GM11168 (cell line): ENCODE measurements around the gene RHD.
"Not testable (repeated sequence)": the region's sequence is repeated elsewhere in the genome, so short reads cannot be mapped to it uniquely, and the experiment has no call there.

Source experiments
- in situ Hi-C: fragments of 300-500 bp; cut with MboI; formaldehyde crosslinking; loops from one replicate; pipeline ENCODE4 v1.12.0; 2022; ENCODE audit warnings: low sequenced_read_pairs; ENCODE audit not compliant: unreplicated experiment

The RHD gene

DNA sequence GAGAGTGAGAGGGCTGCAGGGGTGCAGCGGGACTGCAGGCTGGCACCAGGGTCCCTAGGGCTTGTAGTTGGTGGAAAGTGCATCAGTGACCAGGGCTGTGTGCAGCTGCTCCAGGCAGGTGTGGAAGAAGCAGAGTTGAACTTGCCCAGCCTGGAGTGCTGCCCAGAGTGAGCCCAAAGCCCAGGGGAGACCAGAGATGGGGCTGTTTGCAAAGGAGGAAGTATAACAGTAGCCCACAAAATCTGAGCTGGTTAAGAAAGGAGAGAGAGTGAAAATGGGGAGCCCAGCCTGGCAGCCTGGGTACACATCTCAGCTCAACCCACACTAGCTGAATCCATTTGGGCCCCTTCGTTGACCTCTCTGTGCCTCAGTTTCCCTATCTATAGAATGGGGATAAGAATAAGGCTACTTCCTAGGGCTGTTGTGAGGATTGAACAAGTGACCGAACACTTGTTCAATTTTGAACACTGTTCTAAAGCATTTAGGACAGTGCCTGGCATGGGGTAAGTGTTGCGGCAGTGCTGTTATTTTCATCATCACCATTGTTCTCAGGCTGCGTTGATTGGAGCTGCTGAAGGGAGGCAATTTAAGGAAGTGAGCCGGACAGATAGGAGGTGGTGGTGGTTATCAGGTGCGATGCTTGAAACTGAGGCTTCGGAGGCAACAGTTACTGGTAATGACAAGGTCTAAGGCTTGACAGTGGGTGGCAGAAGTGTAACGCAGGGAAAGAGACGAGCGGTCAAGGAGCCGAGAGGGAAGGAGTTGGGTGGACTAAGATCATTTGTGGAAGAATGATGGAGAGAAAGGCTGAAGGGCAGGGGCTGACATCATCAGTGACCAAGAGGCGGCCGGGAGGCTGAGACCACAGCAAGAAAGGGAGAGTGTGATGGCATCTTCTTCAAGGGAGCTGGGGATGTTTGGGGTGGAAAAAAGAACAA, 22.8 kb downstream of the RHD start:
- in situ Hi-C loops: loop anchor here (5.0 kb wide), 1 partner anchor 107 kb away; no protein-coding TSS in a partner anchor

DNA sequence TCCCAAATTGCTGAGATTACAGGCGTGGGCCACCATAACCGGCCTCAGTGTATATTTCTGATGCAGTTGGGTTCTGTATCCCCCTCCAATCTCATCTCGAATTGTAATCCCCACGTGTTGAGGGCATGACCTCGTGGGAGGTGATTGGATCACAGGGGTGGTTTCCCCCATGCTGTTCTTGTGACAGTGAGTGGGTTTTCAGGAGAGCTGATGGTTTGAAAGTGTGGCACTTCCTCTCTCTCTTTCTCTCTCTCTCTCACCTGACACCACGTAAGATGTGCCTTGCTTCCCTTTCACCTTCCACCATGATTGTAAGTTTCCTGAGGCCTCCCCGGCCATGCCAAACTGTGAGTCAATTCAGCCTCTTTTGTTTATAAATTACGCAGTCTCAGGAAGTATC, 24.2 kb downstream of the RHD start:
- in situ Hi-C loops: not testable (repeated sequence)

DNA sequence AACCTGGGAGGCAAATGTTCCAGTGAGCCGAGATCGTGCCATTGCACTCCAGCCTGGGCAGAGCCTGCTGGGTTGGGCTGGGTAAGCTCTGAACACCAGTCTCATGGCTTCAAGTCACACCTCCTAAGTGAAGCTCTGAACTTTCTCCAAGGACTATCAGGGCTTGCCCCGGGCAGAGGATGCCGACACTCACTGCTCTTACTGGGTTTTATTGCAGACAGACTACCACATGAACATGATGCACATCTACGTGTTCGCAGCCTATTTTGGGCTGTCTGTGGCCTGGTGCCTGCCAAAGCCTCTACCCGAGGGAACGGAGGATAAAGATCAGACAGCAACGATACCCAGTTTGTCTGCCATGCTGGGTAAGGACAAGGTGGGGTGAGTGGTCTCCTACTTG, 28.4 kb downstream of the RHD start:
- in situ Hi-C loops: not testable (repeated sequence)

DNA sequence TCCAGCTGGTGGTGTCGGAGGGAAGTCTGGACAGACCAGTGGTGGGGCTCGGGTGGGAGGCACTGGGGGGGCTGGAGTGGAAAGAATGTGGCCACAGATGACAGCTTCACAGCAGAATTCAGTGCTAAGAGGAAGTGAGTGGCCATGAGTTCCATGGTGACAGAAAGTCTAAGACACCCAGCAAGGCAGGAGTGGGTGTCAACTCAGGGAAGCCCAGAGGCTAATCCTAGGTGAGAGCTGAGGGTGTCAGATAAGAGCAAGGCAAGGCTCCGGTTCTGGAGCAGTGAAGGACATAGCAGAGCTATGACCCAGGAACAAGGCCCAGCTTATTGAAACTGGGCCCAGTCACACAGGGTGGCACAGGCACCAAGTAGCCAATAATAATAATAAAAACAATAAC, 30.0 kb downstream of the RHD start:
- in situ Hi-C loops: not testable (repeated sequence)

DNA sequence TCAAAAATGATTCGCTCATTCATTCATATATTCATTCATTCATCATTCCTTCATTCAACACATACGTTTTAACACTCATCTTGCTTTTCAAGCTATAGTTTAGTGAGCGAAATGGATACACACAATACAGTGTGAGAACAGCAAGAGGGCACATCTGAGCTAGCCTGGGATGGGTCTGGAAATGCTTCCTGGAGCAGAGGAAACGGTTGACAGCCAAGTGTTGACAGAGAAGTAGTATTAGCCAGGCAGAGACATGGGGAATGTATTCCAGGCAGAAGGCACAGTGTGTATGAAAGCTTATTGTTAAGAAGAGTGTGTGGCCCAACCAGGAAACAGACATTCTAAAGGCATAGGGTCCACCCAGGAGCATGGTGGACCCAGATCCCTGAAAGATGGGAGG, 32.6 kb downstream of the RHD start:
- in situ Hi-C loops: not testable (repeated sequence)

DNA sequence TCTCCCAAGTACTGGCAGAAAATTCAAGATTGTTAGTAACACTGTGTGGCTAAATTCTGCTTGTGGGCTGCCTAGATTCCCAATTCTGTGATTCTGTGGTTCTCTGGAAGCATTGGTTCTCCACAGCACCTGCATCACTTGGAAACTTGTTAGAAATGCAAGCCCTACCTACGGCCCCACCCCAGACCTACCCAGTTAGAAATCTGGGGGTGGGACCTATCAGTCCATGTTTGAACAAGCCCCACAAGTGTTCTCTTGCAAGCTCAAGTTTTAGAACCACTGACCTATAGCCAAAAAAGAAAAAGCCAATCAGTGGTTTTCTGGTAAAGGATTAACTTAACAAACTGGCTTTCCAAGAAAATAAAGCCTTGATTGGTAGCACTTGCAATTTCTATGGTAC, 35.9 kb downstream of the RHD start:
- in situ Hi-C loops: not testable (repeated sequence)

DNA sequence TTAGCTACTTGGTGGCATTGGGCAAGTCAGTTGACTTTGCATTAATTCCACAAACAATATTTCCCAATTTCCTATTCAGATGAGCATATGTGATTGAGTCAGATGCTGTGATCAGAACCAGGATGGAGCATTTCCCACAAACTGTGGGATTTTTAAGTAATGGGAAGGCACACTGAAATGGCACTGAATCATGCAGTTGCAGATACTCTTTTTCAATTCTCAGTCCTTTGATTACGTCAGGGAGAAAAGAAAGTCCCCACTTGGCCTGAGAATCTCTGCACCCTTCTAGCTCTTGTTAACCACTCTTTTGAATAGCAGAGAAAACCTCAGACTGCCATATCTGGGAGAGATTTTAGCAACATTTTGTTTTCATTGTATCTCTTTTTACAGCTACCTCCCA, 36.8 kb downstream of the RHD start:
- in situ Hi-C loops: not testable (repeated sequence)

DNA sequence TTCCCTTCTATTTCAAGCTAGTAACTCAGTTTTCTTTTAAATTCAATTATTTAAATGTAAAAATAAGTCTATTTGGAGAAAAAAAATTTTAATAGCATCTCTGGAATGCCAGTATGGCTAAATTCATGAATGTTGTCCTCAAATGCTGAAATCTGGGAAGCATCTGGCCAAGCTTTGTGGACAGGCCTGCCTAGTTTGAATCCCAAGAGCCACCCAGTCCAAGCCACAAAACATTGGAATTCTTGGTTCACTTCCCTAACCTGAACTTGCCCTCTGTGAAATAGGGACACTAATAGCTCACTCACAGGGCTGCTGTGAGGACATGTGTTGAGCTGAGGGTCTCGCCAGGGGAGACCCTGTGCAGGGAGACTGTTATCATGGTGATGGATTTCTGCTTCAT, 37.2 kb downstream of the RHD start:
- in situ Hi-C loops: not testable (repeated sequence)

DNA sequence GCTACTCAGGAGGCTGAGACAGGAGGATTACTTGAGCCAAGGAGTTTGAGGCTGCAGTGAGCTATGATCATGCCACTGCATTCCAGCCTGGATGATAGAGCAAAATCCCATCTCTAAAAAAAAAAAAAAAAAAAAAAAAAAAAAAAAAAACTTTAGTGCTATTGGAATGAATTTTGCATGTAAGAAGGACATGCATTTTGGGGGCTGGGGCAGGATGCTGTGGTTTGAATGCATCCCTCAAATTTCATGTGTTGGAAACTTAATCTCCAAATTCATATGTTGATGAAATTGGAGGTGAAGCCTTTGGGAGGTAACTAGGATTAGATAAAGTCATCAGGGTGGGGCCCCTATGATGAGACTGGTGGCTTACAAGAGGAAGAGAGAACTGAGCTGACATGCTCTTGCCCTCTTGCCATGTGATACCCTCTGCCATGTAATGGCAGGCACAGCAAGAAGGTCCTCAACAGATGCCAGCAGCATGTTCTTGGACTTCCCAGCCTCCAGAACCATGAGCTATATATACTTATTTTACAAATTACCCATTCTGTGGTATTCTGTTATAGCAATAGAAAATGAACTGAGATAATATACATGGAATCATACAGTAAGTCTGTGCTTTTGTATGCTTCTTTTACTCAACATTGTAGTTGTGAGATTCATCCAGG, 40.6 kb downstream of the RHD start:
- in situ Hi-C loops: not testable (repeated sequence)

DNA sequence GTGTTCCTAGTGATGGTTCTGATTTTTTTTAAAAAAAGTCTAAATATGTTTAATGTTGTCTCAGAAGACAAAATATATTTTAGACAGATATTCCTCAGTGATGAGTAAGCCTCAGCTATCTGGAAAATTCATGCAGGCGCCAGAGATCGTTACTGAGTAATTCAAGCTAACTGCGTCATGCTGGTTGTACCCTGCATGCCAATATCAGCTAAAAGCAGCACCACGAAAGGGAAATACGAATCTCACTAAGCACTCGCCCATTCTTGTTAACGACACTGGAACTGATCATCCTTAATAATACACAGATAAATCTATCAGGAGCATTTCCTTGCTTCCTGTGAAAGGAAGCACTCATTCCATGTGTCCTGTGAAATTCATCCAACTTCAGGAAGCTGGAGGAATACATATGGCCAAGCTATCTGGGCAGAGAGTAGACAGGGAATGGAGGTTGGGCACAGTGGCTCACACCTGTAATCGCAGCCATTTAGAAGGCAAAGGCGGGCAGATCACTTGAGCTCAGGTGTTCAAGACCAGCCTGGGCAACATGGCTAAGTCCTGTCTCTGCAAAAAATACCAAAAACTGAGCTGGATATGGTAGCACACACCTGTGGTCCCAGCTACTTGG, 48.1 kb downstream of the RHD start:
- in situ Hi-C loops: not testable (repeated sequence)

DNA sequence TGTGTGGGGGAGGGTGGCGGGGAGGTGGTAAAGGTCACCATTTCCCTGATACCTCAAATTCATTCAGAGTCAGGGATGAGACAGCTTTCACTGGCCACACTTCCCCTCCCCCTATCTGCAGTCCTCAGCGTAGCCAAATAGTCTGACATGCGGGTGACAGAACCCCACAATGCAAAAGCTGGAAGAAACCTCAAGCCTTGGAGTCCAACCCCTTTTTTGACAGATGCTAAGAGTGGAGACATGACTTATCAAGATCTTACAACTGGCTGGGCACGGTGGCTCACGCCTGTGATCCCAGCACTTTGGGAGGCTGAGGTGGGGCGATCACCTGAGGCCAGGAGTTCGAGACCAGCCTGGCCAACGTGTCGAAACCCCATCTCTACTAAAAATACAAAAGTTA, 49.8 kb downstream of the RHD start:
- in situ Hi-C loops: not testable (repeated sequence)

DNA sequence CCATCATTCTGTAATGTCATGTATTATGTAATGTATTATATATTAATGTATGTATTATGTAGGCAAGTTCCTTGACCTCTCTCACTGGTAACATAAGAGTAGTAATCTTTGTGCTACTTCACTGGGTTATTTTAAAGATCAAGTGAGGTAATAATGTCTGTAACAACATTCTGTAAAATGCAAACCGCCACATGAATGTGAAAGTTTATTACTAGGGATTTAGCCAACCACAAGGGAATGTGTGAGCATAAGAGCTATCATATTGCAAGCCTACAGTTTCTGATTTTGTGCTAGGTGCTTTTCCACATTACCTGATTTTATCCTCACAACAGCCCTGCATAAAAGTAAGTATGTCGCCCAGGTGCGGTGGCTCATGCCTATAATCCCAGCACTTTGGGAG, 52.1 kb downstream of the RHD start:
- in situ Hi-C loops: not testable (repeated sequence)

DNA sequence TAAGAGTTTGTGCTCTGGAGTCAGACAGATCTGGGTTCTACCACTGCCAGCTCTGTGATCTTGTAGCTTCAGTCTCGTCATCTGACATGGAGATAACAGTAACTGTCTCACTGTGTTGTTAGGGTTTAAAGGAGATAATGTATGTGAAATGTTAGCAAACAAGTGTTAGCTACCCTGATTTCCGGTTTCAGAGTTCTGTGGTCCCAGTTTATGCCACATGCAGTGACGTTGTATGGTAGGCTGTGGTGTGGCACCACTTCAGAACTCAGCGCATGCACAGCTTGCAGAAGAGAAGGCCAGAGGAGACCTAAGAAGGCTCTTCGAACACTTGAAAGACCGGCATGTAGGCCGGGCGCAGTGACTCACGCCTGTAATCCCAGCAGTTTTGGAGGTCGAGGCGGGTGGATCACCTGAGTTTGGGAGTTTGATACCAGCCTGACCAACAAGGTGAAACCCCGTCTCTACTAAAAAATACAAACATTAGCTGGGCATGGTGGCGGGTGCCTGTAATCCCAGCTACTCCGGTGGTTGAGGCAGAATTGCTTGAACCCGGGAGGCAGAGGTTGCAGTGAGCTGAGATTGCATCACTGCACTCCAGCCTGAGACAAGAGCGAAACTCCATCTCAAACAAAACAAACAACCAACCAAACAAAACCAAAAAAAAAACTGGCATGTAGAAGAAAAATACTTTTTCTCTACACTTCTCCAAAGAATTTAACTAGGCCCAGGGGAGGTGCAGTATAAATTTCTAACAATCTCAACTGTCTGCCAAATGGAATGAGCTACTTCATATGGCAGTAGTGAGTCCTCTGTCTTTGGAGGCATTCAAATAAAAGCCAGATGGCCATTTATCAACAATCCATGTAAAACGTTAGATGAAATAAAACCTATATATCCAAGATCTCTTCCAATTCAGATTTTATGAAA, 55.8 kb downstream of the RHD start:
- in situ Hi-C loops: not testable (repeated sequence)

DNA sequence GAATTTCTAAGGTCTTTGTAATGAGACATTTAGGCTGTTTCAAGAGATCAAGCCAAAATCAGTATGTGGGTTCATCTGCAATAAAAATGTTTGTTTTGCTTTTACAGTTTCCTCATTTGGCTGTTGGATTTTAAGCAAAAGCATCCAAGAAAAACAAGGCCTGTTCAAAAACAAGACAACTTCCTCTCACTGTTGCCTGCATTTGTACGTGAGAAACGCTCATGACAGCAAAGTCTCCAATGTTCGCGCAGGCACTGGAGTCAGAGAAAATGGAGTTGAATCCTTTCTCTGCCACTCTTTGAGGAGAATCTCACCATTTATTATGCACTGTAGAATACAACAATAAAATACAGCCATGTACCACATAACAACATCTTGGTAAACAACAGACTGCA, 56.5 kb downstream of the RHD start:
- in situ Hi-C loops: not testable (repeated sequence)

DNA sequence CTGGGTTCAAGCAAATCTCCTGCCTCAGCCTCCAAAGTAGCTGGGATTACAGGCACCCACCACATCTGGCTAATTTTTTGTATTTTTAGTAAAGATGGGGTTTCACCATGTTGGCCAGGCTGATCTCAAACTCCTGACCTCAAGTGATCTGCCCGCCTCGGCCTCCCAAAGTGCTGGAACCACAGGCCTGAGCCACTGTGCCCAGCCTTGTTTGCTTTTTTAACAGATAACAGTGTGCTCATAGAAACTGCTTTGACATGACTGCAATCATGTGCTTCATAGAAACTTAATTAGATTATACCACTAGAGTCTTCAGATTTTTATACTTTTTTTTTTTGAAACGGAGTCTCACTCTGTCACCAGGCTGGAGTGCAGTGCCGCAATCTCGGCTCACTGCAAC, 57.0 kb downstream of the RHD start:
- in situ Hi-C loops: not testable (repeated sequence)

DNA sequence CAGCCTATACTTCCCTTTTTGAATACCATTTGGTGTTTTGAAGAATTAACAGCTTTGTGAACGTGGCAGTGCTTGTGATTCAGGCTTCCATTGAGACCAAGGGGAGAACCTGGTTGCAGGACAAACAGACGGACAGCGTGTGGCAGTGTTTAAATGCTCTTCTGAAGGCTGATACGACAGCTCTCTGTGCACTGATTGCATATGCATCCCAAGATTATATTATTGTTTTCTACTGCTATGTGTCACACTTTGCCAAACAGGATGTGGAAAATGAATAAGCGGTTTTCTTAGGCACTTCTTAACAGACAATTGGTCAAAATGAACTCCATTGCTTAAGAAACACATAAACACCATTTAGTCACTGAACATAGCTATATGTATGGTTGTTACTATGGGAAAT, 57.6 kb downstream of the RHD start:
- in situ Hi-C loops: not testable (repeated sequence)

DNA sequence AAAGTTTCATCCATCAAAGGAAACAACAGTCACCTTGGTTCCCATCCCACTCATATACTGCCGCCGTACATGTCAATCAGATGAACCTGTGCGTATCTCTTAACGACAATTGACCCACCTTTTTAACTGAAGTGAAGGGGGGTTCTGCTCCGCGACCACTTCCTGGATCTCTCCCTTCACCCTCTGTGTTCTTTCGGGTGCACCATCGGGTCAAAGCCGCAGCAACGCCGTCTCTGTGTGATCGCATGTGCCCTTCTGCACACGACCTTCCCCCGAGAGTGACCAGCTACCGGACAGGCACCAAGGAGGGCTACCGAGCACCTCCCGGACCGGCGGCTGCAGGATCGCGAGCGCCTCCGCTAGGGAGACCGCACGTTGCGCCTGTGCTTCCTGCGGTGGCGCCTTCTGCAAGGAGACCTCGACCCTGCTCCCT, 64.6 kb downstream of the RHD start:
- in situ Hi-C loops: not testable (repeated sequence)

DNA sequence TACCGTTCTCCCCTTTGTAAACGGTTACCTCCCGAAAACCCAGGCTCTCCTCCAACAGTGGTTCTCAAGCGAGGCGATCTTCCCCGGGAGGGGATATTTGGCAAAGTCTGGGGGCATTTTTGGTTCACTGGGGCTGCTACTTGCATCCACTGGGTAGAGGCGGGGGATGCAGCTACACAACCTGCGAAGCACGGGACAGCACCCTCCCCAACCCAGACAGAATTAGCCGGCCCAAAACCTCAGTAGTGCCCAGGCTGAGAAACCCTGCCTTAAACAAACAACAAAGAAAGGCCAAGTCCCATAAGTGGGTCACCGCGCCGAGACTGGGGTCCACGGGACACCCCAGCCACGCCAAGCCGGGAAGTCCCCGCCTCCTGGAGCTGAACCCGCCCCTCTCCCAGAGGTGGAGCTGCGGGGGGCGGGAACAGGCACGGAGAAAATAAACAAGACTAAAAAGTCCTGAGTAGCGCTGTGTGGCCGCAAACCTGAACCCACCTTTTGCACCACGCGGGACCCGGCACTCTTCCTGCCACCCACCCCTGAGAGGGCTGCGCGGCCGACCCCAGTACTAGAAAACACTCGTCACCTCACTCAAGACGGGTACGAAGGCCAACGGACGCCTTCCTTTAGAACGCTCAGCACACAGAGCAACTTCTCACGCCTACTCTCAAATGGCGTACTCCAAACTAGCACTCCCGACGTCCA, 65.3 kb downstream of the RHD start:
- in situ Hi-C loops: not testable (repeated sequence)

DNA sequence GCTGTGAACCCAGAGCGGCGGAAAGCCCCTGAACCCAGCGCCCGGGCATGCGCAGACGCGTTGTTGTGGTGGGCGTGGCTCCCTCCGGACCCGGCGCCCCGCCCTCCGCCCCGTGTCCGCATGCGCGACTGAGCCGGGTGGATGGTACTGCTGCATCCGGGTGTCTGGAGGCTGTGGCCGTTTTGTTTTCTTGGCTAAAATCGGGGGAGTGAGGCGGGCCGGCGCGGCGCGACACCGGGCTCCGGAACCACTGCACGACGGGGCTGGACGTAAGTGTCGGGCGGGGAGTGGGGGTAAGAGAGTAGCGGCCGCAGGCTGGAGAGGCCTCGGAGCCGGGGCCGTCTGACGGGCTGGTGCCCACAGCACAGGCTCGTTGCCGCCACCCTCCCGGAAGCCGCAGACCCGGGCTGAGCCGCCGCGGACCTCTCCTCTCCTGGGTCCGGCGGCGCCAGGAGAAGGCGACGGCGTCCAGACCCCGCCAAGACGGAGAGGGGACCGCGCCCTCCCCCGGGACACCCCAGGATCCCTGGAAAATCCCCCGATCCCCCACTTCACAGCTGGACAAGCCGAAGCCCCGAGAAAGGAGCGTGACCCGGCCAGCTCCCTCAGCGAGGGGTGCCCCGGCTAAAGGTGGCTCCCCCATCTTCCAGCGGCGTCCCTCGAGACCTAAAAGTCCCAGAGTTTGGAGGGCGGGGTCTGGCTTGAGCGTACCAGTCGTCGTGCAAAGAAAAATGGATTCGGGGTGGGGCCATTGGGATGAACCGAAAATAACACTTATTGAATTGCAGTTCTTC, 66.1 kb downstream of the RHD start, which contains the start of gene TMEM50A:
Gene TMEM50A, plus strand, starts transcription at position 147 of the 794 bp plus-strand sequence. CDS start 2,153 bp downstream, outside the sequence.
- in situ Hi-C loops: no loop called here
